ENCODE measurements around the gene PALD1. TPM values are rescaled to one million over a fixed set of nuclear protein-coding genes. Genes with fewer than 3 reads are reported as not detected.

Gene PALD1
- total and polyA plus RNA-seq, 2 of the 13 experiments (the other 11 are each of a cell fraction or from before 2014, with no cell fraction given), result 0.07 to 0.09 TPM

GRCh38 chr10:70596110-70596798 is 117.7 kb downstream of the PALD1 start (continued):
- TF ChIP-seq ZNF556 (CRISPR knock-in tag; IDR thresholded peaks at IDR 0.05; ENCODE audit: borderline replicate concordance) (no peak), TP53 (CRISPR knock-in tag; conservative IDR thresholded peaks at IDR 0.05) (no peak), ZNF451 (CRISPR knock-in tag; IDR thresholded peaks at IDR 0.05) (no peak), BRCA1 (CRISPR knock-in tag; IDR thresholded peaks at IDR 0.05) (no peak), ZNF34 (CRISPR knock-in tag; IDR thresholded peaks at IDR 0.05; ENCODE audit: borderline replicate concordance) (no peak), KAT2B (IDR thresholded peaks at IDR 0.05; ENCODE audit: borderline replicate concordance, low read depth, low read length) (no peak), ZNF205 (CRISPR knock-in tag; IDR thresholded peaks at IDR 0.05) (no peak), CENPT (CRISPR knock-in tag; IDR thresholded peaks at IDR 0.05; ENCODE audit: low read depth) (no peak), POGZ (CRISPR knock-in tag; IDR thresholded peaks at IDR 0.05) (no peak), ZSCAN5A (CRISPR knock-in tag; IDR thresholded peaks at IDR 0.05; ENCODE audit: borderline replicate concordance) (0 out of 2 replicates have a peak, but pooled peaks have one; percentile 51), ZNF639 (CRISPR knock-in tag; conservative IDR thresholded peaks at IDR 0.05) (no peak), ZNF776 (CRISPR knock-in tag; IDR thresholded peaks at IDR 0.05) (no peak), KLF6 (CRISPR knock-in tag; IDR thresholded peaks at IDR 0.05) (no peak), ZMAT5 (CRISPR knock-in tag; IDR thresholded peaks at IDR 0.05; ENCODE audit: borderline replicate concordance, low read depth) (no peak), ZNF687 (CRISPR knock-in tag; IDR thresholded peaks at IDR 0.05) (peak; percentile 71), GZF1 (CRISPR knock-in tag; IDR thresholded peaks at IDR 0.05) (no peak), ZNF883 (CRISPR knock-in tag; IDR thresholded peaks at IDR 0.05; ENCODE audit: not compliant biosample characterization) (no peak), ZBTB20 (CRISPR knock-in tag; IDR thresholded peaks at IDR 0.05; ENCODE audit: borderline replicate concordance, low read depth) (no peak), ZNF761 (CRISPR knock-in tag; conservative IDR thresholded peaks at IDR 0.05) (no peak), ARHGAP35 (CRISPR knock-in tag; IDR thresholded peaks at IDR 0.05; ENCODE audit: borderline replicate concordance) (no peak)

Measured in HepG2 (cell line).